Epithelial cell of proximal tubule (primary cell): ENCODE data around the gene ZBTB12. TPM values are rescaled to one million over a fixed set of nuclear protein-coding genes. Genes with fewer than 3 reads are reported as not detected.

Source experiments
- DNase-seq: peaks from one replicate; pipeline ENCODE4 v3.0.0-alpha.2; 2011; ENCODE audit warnings: low read depth
- H3K4me3 ChIP-seq: 2 replicates; pipeline ENCODE4 v1.5.1; 2011; ENCODE audit warnings: low read depth, mild to moderate bottlenecking, low read length
- total RNA-seq: library from RNA; depleted of rRNA; stranded (reverse); fragments of >200 nt; gene quantifications from 2 replicates; pipeline ENCODE4 v1.2.3, GENCODE V29; 2015
- TF ChIP-seq, protein P1 (sequence below): conservative IDR thresholded peaks from 2 replicates; pipeline ENCODE4 v1.5.1; 2012; ENCODE audit warnings: low read depth, mild to moderate bottlenecking, low read length

ZBTB12 gene
- total RNA-seq, 1 donor from 2014 or later = 1.5 TPM

DNA sequence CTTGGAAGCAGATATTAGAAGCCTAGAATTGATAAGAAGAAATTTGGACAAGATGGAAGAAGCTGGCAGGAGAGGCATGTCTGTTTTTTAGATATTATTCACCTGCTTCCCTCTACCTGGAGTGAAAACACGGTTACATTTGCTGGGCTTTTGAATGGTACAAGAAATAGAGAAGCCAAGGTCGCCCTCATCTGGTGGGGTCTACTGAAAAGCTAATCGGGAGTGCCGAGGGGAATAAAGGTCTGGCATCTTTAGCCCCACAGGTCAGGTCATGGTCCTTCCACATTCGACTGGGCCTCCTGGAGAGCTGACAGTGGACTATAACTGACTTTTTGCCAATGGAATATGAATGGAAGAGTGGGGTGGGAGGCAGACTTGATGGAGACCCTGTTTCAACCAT lies 21.1 kb upstream of the ZBTB12 start:
- TF ChIP-seq, protein P1, sequence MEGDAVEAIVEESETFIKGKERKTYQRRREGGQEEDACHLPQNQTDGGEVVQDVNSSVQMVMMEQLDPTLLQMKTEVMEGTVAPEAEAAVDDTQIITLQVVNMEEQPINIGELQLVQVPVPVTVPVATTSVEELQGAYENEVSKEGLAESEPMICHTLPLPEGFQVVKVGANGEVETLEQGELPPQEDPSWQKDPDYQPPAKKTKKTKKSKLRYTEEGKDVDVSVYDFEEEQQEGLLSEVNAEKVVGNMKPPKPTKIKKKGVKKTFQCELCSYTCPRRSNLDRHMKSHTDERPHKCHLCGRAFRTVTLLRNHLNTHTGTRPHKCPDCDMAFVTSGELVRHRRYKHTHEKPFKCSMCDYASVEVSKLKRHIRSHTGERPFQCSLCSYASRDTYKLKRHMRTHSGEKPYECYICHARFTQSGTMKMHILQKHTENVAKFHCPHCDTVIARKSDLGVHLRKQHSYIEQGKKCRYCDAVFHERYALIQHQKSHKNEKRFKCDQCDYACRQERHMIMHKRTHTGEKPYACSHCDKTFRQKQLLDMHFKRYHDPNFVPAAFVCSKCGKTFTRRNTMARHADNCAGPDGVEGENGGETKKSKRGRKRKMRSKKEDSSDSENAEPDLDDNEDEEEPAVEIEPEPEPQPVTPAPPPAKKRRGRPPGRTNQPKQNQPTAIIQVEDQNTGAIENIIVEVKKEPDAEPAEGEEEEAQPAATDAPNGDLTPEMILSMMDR = peak; percentile 39
- no peak for DNase-seq
- H3K4me3 ChIP-seq = no peak overlapping the region

DNA sequence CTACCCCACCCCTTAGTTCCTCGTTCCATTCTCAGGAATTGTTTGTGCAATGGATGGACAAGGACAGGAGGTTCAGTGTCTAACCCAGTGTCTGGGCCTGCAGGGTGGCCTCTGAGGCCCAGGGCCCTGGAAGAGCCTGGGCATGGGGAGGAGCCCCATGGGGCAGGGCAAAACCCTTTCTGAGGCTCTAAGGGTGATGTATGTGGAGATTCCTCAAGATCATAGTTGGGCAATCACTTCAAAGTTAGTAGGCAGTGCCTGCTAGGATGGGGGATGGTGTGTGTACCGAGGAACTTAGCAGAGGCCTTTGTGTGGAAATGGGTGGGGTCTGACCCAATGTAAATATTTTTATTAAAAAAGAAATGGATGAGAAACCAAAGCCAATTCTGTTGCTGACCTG lies 18.9 kb upstream of the ZBTB12 start:
- H3K4me3 ChIP-seq = no peak overlapping the region
- no peak for DNase-seq
- TF ChIP-seq, protein P1 = no peak

GRCh38 chr6:31919624-31920303 lies 17.9 kb upstream of the ZBTB12 start:
- no peak for DNase-seq
- no peak overlapping the region for H3K4me3 ChIP-seq
- TF ChIP-seq, protein P1 = no peak

DNA sequence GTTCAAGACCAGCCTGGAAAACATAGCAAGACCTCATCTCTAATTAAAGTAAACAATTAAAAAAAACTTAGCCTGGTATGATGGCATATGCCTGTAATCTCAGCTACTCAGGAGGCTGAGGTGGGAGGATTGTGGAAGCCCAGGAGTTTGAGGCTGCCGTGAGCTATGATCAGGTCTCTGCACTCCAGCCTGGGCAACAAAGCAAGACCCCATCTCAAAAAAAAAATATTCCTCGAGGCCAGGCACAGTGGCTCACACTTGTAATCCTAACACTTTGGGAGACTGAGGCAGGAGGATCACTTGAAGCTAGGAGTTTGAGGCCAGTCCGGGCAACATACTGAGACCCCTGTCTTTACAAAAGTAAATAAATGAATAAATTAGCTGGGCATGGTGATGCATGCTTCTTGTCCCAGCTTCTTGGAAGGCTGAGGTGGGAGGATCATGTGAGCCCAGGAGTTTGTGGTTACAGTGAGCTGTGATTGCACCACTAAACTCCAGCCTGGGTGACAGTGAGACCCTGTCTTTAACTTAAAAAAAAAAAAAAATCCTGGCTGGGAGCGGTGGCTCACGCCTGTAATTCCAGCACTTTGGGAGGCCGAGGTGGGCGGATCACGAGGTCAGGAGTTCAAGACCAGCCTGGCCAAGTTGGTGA lies 16.3 kb upstream of the ZBTB12 start:
- TF ChIP-seq, protein P1 = no peak
- DNase-seq = no peak
- H3K4me3 ChIP-seq = no peak overlapping the region

- H3K4me3 ChIP-seq = no peak overlapping the region
- TF ChIP-seq, protein P1 = no peak
- DNase-seq = no peak
These were observed 13.9 kb upstream of the ZBTB12 start for GRCh38 chr6:31915756-31916155.

DNA sequence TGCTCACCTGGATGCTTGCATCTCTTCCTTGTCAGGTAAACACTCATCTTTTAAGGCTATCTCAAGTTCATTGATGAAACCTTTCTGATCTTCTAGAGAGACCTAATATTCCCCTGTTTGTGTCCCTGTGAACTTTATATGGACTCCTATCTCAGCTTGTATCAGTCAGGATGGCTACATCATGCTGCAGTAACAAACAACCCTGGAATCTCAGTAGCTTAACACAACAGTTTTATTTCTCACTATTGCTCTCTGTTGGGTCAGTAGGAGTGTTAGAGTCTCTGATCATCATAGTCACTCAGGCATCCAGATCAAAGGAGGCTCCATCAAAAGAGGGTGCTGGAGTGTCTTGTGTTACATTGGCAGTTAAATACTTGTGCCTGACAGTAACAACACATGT lies 13.5 kb upstream of the ZBTB12 start:
- TF ChIP-seq, protein P1 = no peak
- no peak for DNase-seq
- no peak overlapping the region for H3K4me3 ChIP-seq
